HCT116 (cell line): ENCODE results near the gene RSPO4. TPM values are rescaled to one million over a fixed set of nuclear protein-coding genes. Genes with fewer than 3 reads are reported as not detected.

Source experiments
- ATAC-seq: fragments of 200-7000 bp; cut with Tn5 transposase; 2 replicates; pipeline ENCODE4 v1.9.1; 2020; ENCODE audit warnings: mild to moderate bottlenecking, moderate library complexity
- BruUV-seq: library from RNA; stranded (reverse); fragments of 400-500 nt; replicated peaks from 2 replicates; lab custom pipeline; 2021; lab: Mats Ljungman, UMichigan
- CTCF ChIA-PET: fragments of 300-600 bp; sonication (Branson Sonifier 250); formaldehyde crosslinking; loops from one replicate; lab custom pipeline; 2021; ENCODE audit warnings: antibody characterized with exemption; lab: Charles Lee
- POLR2A ChIA-PET: fragments of 300-600, 350-600 bp; sonication (Branson Sonifier 250); formaldehyde crosslinking; loops from one replicate; lab custom pipeline; 2021; ENCODE audit warnings: antibody characterized with exemption; lab: Charles Lee
- RAD21 ChIA-PET, 2 experiments: fragments of 300-600 bp; sonication (Branson Sonifier 250); formaldehyde crosslinking; loops; one replicate each; lab custom pipeline; 2023; ENCODE audit warnings: low total read pairs in 2 of 2; ENCODE audit not compliant: uncharacterized antibody in 2 of 2, unreplicated experiment in 2 of 2, low non-redundant PET in 1 of 2; lab: Charles Lee
- DNase-seq: peaks from one replicate; pipeline ENCODE4 v3.0.0-alpha.2; 2010; ENCODE audit warnings: low read depth, low spot score
- H2AFZ ChIP-seq: fragments of 200-600 bp; shearing (Covaris generic), sonication (generic); 2 replicates; pipeline ENCODE4 v1.6.1; 2017; ENCODE audit warnings: low read depth, mixed run types, mixed read lengths, antibody characterized with exemption, low read length; ENCODE audit not compliant: poor library complexity, severe bottlenecking
- H3K27ac ChIP-seq: 2 replicates; pipeline ENCODE4 v1.5.1; 2012; ENCODE audit warnings: low read depth, low read length
- H3K27me3 ChIP-seq: fragments of 200-600 bp; sonication (generic); 2 replicates; pipeline ENCODE4 v1.6.1; 2016; ENCODE audit warnings: mixed run types, low read length, mixed read lengths; ENCODE audit not compliant: insufficient read depth
- H3K36me3 ChIP-seq, 2 experiments: fragments of 200-500 bp in 1 of 2; fragments of 200-600 bp in 1 of 2; sonication (Bioruptor generic) in 1 of 2; sonication (generic) in 1 of 2; 2 replicates each; pipeline versions ENCODE4 v1.5.1 to v1.6.1; 2014 to 2016; ENCODE audit warnings: low read length in 2 of 2, inconsistent platforms in 1 of 2, mixed read lengths in 1 of 2, mixed run types in 1 of 2; ENCODE audit not compliant: insufficient read depth in 2 of 2, control insufficient read depth in 1 of 2
- H3K4me1 ChIP-seq, 2 experiments: fragments of 200-600 bp in 1 of 2; sonication (generic) in 1 of 2; 2 replicates each; pipeline versions ENCODE4 v1.5.1 to v1.6.1; 2012 to 2017; ENCODE audit warnings: low read length in 2 of 2, inconsistent platforms in 1 of 2, mild to moderate bottlenecking in 1 of 2, mixed read lengths in 1 of 2, mixed run types in 1 of 2, moderate library complexity in 1 of 2; ENCODE audit not compliant: insufficient read depth in 2 of 2, control insufficient read depth in 1 of 2
- H3K4me2 ChIP-seq: fragments of 200-600 bp; sonication (generic); 2 replicates; pipeline ENCODE4 v1.6.1; 2017; ENCODE audit warnings: mixed run types, low read length, mixed read lengths
- H3K4me3 ChIP-seq, 2 experiments: fragments of 200-600 bp in 1 of 2; sonication (generic) in 1 of 2; replicated peaks in 1 of 2; 2 replicates each; pipeline ENCODE4 v1.5.1; 2011 to 2016; ENCODE audit warnings: low read length in 2 of 2, control low read depth in 1 of 2, low read depth in 1 of 2, mild to moderate bottlenecking in 1 of 2, mixed read lengths in 1 of 2, mixed run types in 1 of 2
- H3K79me2 ChIP-seq: fragments of 200-600 bp; sonication (generic); 2 replicates; pipeline ENCODE4 v1.6.1; 2017; ENCODE audit warnings: mild to moderate bottlenecking, mixed run types, low read length, moderate library complexity, mixed read lengths; ENCODE audit not compliant: insufficient read depth
- H3K9ac ChIP-seq: fragments of 200-600 bp; sonication (generic); 2 replicates; pipeline ENCODE4 v1.6.1; 2016; ENCODE audit warnings: low read length, mixed read lengths
- H3K9me2 ChIP-seq: fragments of 200-600 bp; sonication (generic), shearing (Covaris generic); 2 replicates; pipeline ENCODE4 v1.6.1; 2017; ENCODE audit warnings: mixed run types, mild to moderate bottlenecking, moderate library complexity; ENCODE audit not compliant: insufficient read depth
- H3K9me3 ChIP-seq, 2 experiments: fragments of 200-500 bp in 1 of 2; fragments of 200-600 bp in 1 of 2; sonication (Bioruptor generic) in 1 of 2; sonication (generic) in 1 of 2; 2 replicates each; pipeline ENCODE4 v1.6.1; 2014 to 2017; ENCODE audit warnings: low read length in 2 of 2, mixed read lengths in 2 of 2, inconsistent platforms in 1 of 2, low read depth in 1 of 2, mild to moderate bottlenecking in 1 of 2, mixed run types in 1 of 2, moderate library complexity in 1 of 2; ENCODE audit not compliant: control insufficient read depth in 1 of 2, insufficient read depth in 1 of 2
- H4K20me1 ChIP-seq: fragments of 200-600 bp; sonication (generic), shearing (Covaris generic); 2 replicates; pipeline ENCODE4 v1.6.1; 2017; ENCODE audit warnings: mixed run types, mild to moderate bottlenecking, moderate library complexity; ENCODE audit not compliant: insufficient read depth
- CBX3 ChIP-seq: IDR thresholded peaks from 2 replicates; pipeline ENCODE4 v1.6.1; 2012; ENCODE audit warnings: low read depth
- CEBPB ChIP-seq: IDR thresholded peaks from 2 replicates; pipeline ENCODE4 v1.6.1; 2012; ENCODE audit warnings: low read depth
- ELF1 ChIP-seq: IDR thresholded peaks from 2 replicates; pipeline ENCODE4 v1.6.1; 2012; ENCODE audit warnings: low read depth, borderline replicate concordance
- EZH2 ChIP-seq: fragments of 200-600 bp; sonication (generic); IDR thresholded peaks from 2 replicates; pipeline ENCODE4 v1.6.1; 2017; ENCODE audit warnings: antibody characterized with exemption, mixed run types
- EZH2phosphoT487 ChIP-seq: fragments of 200-600 bp; IDR thresholded peaks from 2 replicates; pipeline ENCODE4 v1.6.1; 2018; ENCODE audit warnings: antibody characterized with exemption, borderline replicate concordance
- FOSL1 ChIP-seq: IDR thresholded peaks from 2 replicates; pipeline ENCODE4 v1.6.1; 2012; ENCODE audit warnings: low read depth
- JUND ChIP-seq: IDR thresholded peaks from 2 replicates; pipeline ENCODE4 v1.6.1; 2012
- MAX ChIP-seq: IDR thresholded peaks from 2 replicates; pipeline ENCODE4 v1.6.1; 2012
- POLR2A ChIP-seq: IDR thresholded peaks from 2 replicates; pipeline ENCODE4 v1.7.0; 2011; ENCODE audit warnings: borderline replicate concordance; ENCODE audit not compliant: insufficient read depth, insufficient read length; ENCODE audit errors: extremely low read depth
- POLR2AphosphoS5 ChIP-seq: IDR thresholded peaks from 2 replicates; pipeline ENCODE4 v1.6.1; 2011; ENCODE audit warnings: mild to moderate bottlenecking, low read depth, low read length, moderate library complexity
- REST ChIP-seq: IDR thresholded peaks from 2 replicates; pipeline ENCODE4 v1.6.1; 2012; ENCODE audit warnings: low read depth
- SRF ChIP-seq: IDR thresholded peaks from 2 replicates; pipeline ENCODE4 v1.6.1; 2012; ENCODE audit warnings: low read depth
- TCF7L2 ChIP-seq: IDR thresholded peaks from 2 replicates; pipeline ENCODE4 v1.7.0; 2011; ENCODE audit warnings: borderline replicate concordance, inconsistent platforms; ENCODE audit not compliant: insufficient read depth, insufficient read length; ENCODE audit errors: extremely low read depth
- ZFX ChIP-seq: fragments of 450-650 bp; IDR thresholded peaks from 2 replicates; pipeline ENCODE4 v1.6.1; 2017
- ZNF274 ChIP-seq: fragments of 200-500 bp; sonication (Bioruptor generic); IDR thresholded peaks from 2 replicates; pipeline ENCODE4 v1.6.1; 2014; ENCODE audit warnings: mild to moderate bottlenecking, low read depth, low read length, inconsistent platforms
- intact Hi-C: fragments of 100-400 bp; cut with micrococcal nuclease; formaldehyde crosslinking; loops from 2 replicates; pipeline ENCODE4 v1.10.0; 2022
- total RNA-seq: library from RNA; stranded (reverse); gene quantifications from one replicate; pipeline ENCODE4 v1.2.1, GENCODE V29; 2021; ENCODE audit not compliant: unreplicated experiment
- TF ChIP-seq, protein P1 (sequence below): IDR thresholded peaks from 2 replicates; pipeline ENCODE4 v1.6.1; 2011; ENCODE audit warnings: mild to moderate bottlenecking, low read length, moderate library complexity; ENCODE audit not compliant: insufficient replicate concordance; ENCODE audit errors: extremely low read depth

The RSPO4 gene
- total RNA-seq, 1 experiment from 2014 or later, result 0.84 TPM

- H4K20me1 ChIP-seq, result no peaks in the 10 kb centered on the region
- no TSS peak for BruUV-seq
- POLR2A ChIA-PET, result no interaction called here
Measured at GRCh38 chr20:1019344-1019743, 17.2 kb upstream of the RSPO4 start.

DNA sequence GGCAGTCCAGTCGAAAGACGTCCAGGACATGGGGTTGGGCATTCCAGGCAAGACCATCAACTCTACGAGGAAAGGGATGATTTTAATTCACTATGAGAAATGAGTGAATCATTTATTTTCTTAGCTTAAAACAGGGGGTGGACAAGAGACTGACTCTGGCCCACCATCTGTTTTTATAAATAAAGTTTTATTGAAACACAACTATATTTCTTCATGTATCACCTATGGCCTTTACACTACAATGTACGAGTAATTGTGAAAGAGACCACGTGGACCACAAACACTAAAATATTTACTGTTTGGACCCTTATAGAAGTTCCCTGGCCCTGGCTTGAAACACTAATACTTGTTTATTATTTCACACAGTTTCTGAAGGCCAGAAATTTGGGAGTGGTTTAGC lies 15.6 kb upstream of the RSPO4 start:
- DNase-seq (no peak), ATAC-seq (no peak)
- H3K9ac ChIP-seq, result no peak overlapping the region
- no peaks in the 10 kb centered on the region for H3K79me2 ChIP-seq
- no peak overlapping the region for H3K4me2 ChIP-seq
- no peak overlapping the region for H2AFZ ChIP-seq
- intact Hi-C loops, result no loop called here
- no peaks in the 10 kb centered on the region for H3K36me3 ChIP-seq
- H3K4me1 ChIP-seq, result no peaks in the 10 kb centered on the region
- no peaks in the 10 kb centered on the region for H3K9me2 ChIP-seq
- ChIA-PET RAD21 (no interaction called here), CTCF (no interaction called here), POLR2A (no interaction called here)
- H3K27ac ChIP-seq, result no peak overlapping the region
- no peak overlapping the region for H3K4me3 ChIP-seq
- no peaks in the 10 kb centered on the region for H3K9me3 ChIP-seq
- peaks cover 1% of the 10 kb centered on the region; the same call in 1 of the 2 replicates for H3K27me3 ChIP-seq
- no peaks in the 10 kb centered on the region for H4K20me1 ChIP-seq
- BruUV-seq, result no TSS peak
- no peak for TF ChIP-seq ZFX
- TF ChIP-seq JUND, result no peak
- TF ChIP-seq EZH2phosphoT487, result no peak
- no peak for TF ChIP-seq POLR2A
- no peak for TF ChIP-seq POLR2AphosphoS5
- no peak for TF ChIP-seq TCF7L2
- no peak for TF ChIP-seq CBX3
- no peak for TF ChIP-seq SRF
- TF ChIP-seq, protein P1, sequence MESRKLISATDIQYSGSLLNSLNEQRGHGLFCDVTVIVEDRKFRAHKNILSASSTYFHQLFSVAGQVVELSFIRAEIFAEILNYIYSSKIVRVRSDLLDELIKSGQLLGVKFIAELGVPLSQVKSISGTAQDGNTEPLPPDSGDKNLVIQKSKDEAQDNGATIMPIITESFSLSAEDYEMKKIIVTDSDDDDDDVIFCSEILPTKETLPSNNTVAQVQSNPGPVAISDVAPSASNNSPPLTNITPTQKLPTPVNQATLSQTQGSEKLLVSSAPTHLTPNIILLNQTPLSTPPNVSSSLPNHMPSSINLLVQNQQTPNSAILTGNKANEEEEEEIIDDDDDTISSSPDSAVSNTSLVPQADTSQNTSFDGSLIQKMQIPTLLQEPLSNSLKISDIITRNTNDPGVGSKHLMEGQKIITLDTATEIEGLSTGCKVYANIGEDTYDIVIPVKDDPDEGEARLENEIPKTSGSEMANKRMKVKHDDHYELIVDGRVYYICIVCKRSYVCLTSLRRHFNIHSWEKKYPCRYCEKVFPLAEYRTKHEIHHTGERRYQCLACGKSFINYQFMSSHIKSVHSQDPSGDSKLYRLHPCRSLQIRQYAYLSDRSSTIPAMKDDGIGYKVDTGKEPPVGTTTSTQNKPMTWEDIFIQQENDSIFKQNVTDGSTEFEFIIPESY, result no peak
- TF ChIP-seq CEBPB, result no peak
- no peak for TF ChIP-seq ZNF274
- no peak for TF ChIP-seq EZH2
- TF ChIP-seq REST, result no peak
- no peak for TF ChIP-seq ELF1

More at GRCh38 chr20:1019344-1019743, 17.2 kb upstream of the RSPO4 start:
- TF ChIP-seq EZH2phosphoT487, result no peak
- no peak for TF ChIP-seq MAX
- no peak for TF ChIP-seq ELF1
- no peak for TF ChIP-seq FOSL1
- no peak for TF ChIP-seq POLR2AphosphoS5
- no peak overlapping the region for H2AFZ ChIP-seq
- H3K4me1 ChIP-seq, result no peaks in the 10 kb centered on the region
- RAD21 ChIA-PET, result no interaction called here
- H3K9me3 ChIP-seq, result no peaks in the 10 kb centered on the region
- H3K9ac ChIP-seq, result no peak overlapping the region
- no peak overlapping the region for H3K27ac ChIP-seq
- ATAC-seq (no peak), DNase-seq (no peak)
- H3K79me2 ChIP-seq, result no peaks in the 10 kb centered on the region
- CTCF ChIA-PET, result no interaction called here
- intact Hi-C loops, result no loop called here
- no peak overlapping the region for H3K4me2 ChIP-seq
- H3K4me3 ChIP-seq, result no peak overlapping the region
- H3K36me3 ChIP-seq, result no peaks in the 10 kb centered on the region
- peaks cover 6% of the 10 kb centered on the region; the same call in 1 of the 2 replicates for H3K27me3 ChIP-seq
- no peaks in the 10 kb centered on the region for H3K9me2 ChIP-seq
